OCI-LY3 (cell line): Measurements from ENCODE around the gene SLC1A5.

ENCODE experiments used
- EZH2phosphoT487 ChIP-seq: fragments of 200-600 bp; shearing (Covaris generic); IDR thresholded peaks from 2 replicates; pipeline ENCODE4 v1.6.1; 2018; ENCODE audit warnings: antibody characterized with exemption, mixed run types, low read depth
- TF ChIP-seq, protein P1 (sequence below): fragments of 200-600, 300-600 bp; sonication (generic); IDR thresholded peaks from 2 replicates; pipeline ENCODE4 v1.5.1; 2014; ENCODE audit warnings: antibody characterized with exemption, low read length, low read depth

GRCh38 chr19:46748325-46749109 lies 39.9 kb downstream of the SLC1A5 start:
- TF ChIP-seq, protein P1, sequence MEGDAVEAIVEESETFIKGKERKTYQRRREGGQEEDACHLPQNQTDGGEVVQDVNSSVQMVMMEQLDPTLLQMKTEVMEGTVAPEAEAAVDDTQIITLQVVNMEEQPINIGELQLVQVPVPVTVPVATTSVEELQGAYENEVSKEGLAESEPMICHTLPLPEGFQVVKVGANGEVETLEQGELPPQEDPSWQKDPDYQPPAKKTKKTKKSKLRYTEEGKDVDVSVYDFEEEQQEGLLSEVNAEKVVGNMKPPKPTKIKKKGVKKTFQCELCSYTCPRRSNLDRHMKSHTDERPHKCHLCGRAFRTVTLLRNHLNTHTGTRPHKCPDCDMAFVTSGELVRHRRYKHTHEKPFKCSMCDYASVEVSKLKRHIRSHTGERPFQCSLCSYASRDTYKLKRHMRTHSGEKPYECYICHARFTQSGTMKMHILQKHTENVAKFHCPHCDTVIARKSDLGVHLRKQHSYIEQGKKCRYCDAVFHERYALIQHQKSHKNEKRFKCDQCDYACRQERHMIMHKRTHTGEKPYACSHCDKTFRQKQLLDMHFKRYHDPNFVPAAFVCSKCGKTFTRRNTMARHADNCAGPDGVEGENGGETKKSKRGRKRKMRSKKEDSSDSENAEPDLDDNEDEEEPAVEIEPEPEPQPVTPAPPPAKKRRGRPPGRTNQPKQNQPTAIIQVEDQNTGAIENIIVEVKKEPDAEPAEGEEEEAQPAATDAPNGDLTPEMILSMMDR: peak; percentile 74
- no peak for TF ChIP-seq EZH2phosphoT487
